ENCODE measurements around the gene HMGXB3.
"Not testable (repeated sequence)": the region's sequence is repeated elsewhere in the genome, so short reads cannot be mapped to it uniquely, and the experiment has no call there.

Gene HMGXB3

GRCh38 chr5:150046031-150046430 lies 45.5 kb downstream of the HMGXB3 start:
- Histone ChIP-seq H2AFZ (no peak overlapping the region), H3K4me1 (peaks cover 18% of the 10 kb centered on the region), H3K27me3 (ENCODE audit: control insufficient read depth, insufficient read depth, low read length) (no peaks in the 10 kb centered on the region), H3K9me3 (ENCODE audit: control insufficient read depth, low read length) (no peaks in the 10 kb centered on the region), H3K36me3 (ENCODE audit: control insufficient read depth, insufficient read depth, low read length) (no peaks in the 10 kb centered on the region), H3K27ac (no peak overlapping the region), H3K79me2 (no peaks in the 10 kb centered on the region), H3K4me3 (ENCODE audit: low read depth, low read length) (no peak overlapping the region), H3K9ac (no peak overlapping the region), H3K4me2 (ENCODE audit: low read length) (no peak overlapping the region)
- TF ChIP-seq CTCF (IDR thresholded peaks at IDR 0.05) = no peak

DNA sequence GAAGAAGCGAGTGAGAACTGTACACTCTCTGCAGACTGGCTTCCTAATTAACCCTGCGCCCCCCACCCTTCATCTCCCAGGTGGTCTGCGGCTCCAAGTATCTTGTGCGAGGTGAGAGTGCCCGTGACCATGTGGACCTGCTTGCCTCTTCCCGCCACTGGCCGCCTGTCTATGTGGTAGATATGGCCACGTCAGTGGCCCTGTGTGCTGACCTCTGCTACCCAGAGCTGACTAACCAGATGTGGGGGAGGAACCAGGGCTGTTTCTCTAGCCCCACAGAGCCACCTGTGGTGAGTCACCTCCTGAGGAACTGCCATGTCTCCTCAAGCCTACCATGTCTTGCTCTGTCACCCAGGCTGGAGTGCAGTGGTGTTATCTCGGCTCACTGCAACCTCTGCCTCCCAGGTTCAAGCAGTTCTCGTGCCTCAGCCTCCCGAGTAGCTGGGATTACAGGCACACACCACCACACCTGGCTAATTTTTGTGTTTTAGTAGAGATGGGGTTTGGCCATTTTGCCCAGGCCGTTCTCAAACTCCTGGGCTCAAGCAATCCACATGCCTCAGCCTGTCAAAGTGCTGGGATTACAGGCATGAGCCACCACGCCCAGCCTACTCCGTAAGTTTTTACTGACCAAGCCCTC lies 49.8 kb downstream of the HMGXB3 start:
- H3K36me3 ChIP-seq (ENCODE audit: control insufficient read depth, insufficient read depth, low read length) = not testable (repeated sequence)

GRCh38 chr5:150051657-150052195 lies 51.2 kb downstream of the HMGXB3 start:
- Histone ChIP-seq H2AFZ (no peak overlapping the region), H3K27ac (no peak overlapping the region), H3K9me3 (ENCODE audit: control insufficient read depth, low read length) (no peaks in the 10 kb centered on the region), H3K27me3 (ENCODE audit: control insufficient read depth, insufficient read depth, low read length) (no peaks in the 10 kb centered on the region), H3K4me3 (ENCODE audit: low read depth, low read length) (no peak overlapping the region), H3K36me3 (ENCODE audit: control insufficient read depth, insufficient read depth, low read length) (no peaks in the 10 kb centered on the region), H3K79me2 (no peaks in the 10 kb centered on the region), H3K4me1 (no peaks in the 10 kb centered on the region), H3K4me2 (ENCODE audit: low read length) (no peak overlapping the region), H3K9ac (no peak overlapping the region)
- TF ChIP-seq CTCF (IDR thresholded peaks at IDR 0.05) = no peak

More for the DNA sequence above, 49.8 kb downstream of the HMGXB3 start:
- not testable (repeated sequence) for H3K4me2 ChIP-seq (ENCODE audit: low read length); H3K9ac ChIP-seq; H3K79me2 ChIP-seq; H2AFZ ChIP-seq; H3K27me3 ChIP-seq (ENCODE audit: control insufficient read depth, insufficient read depth, low read length); H3K4me3 ChIP-seq (ENCODE audit: low read depth, low read length); H3K27ac ChIP-seq; H3K4me1 ChIP-seq; H3K9me3 ChIP-seq (ENCODE audit: control insufficient read depth, low read length)

GRCh38 chr5:150052226-150052955 lies 51.9 kb downstream of the HMGXB3 start:
- H3K27ac ChIP-seq = no peak overlapping the region
- TF ChIP-seq CTCF (IDR thresholded peaks at IDR 0.05) = no peak
- H3K27me3 ChIP-seq (ENCODE audit: control insufficient read depth, insufficient read depth, low read length) = no peaks in the 10 kb centered on the region
- H3K9me3 ChIP-seq (ENCODE audit: control insufficient read depth, low read length) = no peaks in the 10 kb centered on the region
- H3K36me3 ChIP-seq (ENCODE audit: control insufficient read depth, insufficient read depth, low read length) = no peaks in the 10 kb centered on the region
- H3K4me3 ChIP-seq (ENCODE audit: low read depth, low read length) = no peak overlapping the region
- H3K4me1 ChIP-seq = no peaks in the 10 kb centered on the region
- H3K4me2 ChIP-seq (ENCODE audit: low read length) = no peak overlapping the region
- no peaks in the 10 kb centered on the region for H3K79me2 ChIP-seq
- no peak overlapping the region for H3K9ac ChIP-seq
- no peak overlapping the region for H2AFZ ChIP-seq

DNA sequence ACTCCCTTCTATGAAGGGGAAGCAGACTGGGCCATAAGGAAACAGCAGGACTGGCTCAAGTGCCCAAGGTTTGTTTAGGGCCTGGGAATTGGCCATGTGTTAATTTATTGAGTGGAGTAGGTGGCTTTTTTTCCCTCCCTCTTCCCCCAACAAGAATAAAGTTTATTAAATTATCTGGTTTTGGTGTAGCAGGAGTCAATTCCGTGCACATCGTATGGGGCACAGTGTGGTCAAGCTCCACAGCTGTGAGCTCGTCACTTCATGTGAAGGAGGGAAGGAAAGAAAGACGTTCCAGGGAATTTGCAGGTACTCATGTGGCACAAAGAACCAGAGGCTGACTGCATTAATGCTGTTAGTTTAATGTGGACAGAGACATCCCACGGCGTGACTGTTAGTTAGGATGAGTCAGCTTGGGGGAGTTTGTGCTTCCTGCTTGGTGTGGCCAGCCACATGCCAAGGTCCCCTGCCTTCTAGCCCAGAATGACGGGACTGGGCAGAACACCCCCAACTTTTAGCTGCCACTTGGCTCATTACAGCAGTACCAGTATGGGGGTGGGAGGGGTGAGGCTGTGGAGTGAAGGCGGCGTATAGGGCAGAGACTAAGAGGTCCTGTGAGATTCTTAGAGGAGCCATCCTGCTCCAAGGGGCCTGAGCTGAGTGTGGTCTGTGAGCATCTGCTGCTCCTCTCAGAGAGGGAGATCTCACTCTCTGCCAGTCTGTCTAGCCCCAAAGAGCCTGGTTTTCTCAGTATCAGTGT lies 52.6 kb downstream of the HMGXB3 start:
- Histone ChIP-seq H3K27ac (no peak overlapping the region), H3K4me1 (peaks cover 4% of the 10 kb centered on the region), H2AFZ (no peak overlapping the region), H3K36me3 (ENCODE audit: control insufficient read depth, insufficient read depth, low read length) (no peaks in the 10 kb centered on the region), H3K9me3 (ENCODE audit: control insufficient read depth, low read length) (no peaks in the 10 kb centered on the region), H3K27me3 (ENCODE audit: control insufficient read depth, insufficient read depth, low read length) (no peaks in the 10 kb centered on the region), H3K4me2 (ENCODE audit: low read length) (no peak overlapping the region), H3K9ac (no peak overlapping the region), H3K79me2 (no peaks in the 10 kb centered on the region), H3K4me3 (ENCODE audit: low read depth, low read length) (no peak overlapping the region)
- TF ChIP-seq CTCF (IDR thresholded peaks at IDR 0.05) = no peak
